RWPE1 (cell line): ENCODE measurements around the gene VEZF1.
A peak's percentile ranks its signal among the peaks of the same experiment; 100 is the strongest.

ENCODE experiments used
- CTCF ChIA-PET: fragments of 350-600 bp; sonication (Branson Sonifier 250); formaldehyde crosslinking; extraction: SDS; loops from one replicate; lab custom pipeline; 2021; lab: Yijun Ruan, JAX
- POLR2A ChIA-PET: fragments of 400-600 bp; formaldehyde crosslinking; extraction: SDS; loops from one replicate; lab custom pipeline; 2020; ENCODE audit warnings: antibody characterized with exemption; ENCODE audit not compliant: low non-redundant PET; lab: Yijun Ruan, JAX
- DNase-seq: peaks from one replicate; pipeline ENCODE4 v3.0.0; 2012; ENCODE audit warnings: low spot score
- H3K27ac ChIP-seq: fragments of 450-650 bp; 2 replicates; pipeline ENCODE4 v1.5.1; 2017
- TF ChIP-seq, protein P1 (sequence below): fragments of 450-650 bp; conservative IDR thresholded peaks from 2 replicates; pipeline ENCODE4 v1.5.1; 2017; ENCODE audit warnings: low read depth, mild to moderate bottlenecking

The VEZF1 gene

DNA sequence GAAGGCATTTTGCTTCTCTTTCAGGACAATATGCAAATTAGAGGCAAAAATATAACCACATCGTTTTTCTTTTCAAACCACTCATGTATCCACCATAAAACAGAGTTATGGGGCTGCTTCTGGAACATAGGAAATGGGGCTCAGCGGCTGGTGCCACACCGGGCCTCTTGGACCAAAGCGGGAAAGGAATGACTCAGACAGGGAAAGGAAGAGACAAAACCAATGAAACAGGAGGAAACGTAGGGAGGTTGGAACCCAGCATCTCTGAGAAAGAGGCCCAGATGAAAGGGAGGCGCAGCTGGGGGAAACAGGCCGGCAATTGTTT is 61.4 kb downstream of the VEZF1 start:
- POLR2A ChIA-PET: no interaction called here
- CTCF ChIA-PET: interaction anchor here (0.6 kb wide), 1 partner anchor 323 kb away, joined by 3 read pairs; no protein-coding TSS in a partner anchor
- H3K27ac ChIP-seq: peak overlapping the region; percentile 85
- TF ChIP-seq, protein P1, sequence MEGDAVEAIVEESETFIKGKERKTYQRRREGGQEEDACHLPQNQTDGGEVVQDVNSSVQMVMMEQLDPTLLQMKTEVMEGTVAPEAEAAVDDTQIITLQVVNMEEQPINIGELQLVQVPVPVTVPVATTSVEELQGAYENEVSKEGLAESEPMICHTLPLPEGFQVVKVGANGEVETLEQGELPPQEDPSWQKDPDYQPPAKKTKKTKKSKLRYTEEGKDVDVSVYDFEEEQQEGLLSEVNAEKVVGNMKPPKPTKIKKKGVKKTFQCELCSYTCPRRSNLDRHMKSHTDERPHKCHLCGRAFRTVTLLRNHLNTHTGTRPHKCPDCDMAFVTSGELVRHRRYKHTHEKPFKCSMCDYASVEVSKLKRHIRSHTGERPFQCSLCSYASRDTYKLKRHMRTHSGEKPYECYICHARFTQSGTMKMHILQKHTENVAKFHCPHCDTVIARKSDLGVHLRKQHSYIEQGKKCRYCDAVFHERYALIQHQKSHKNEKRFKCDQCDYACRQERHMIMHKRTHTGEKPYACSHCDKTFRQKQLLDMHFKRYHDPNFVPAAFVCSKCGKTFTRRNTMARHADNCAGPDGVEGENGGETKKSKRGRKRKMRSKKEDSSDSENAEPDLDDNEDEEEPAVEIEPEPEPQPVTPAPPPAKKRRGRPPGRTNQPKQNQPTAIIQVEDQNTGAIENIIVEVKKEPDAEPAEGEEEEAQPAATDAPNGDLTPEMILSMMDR: no peak
- no peak for DNase-seq

DNA sequence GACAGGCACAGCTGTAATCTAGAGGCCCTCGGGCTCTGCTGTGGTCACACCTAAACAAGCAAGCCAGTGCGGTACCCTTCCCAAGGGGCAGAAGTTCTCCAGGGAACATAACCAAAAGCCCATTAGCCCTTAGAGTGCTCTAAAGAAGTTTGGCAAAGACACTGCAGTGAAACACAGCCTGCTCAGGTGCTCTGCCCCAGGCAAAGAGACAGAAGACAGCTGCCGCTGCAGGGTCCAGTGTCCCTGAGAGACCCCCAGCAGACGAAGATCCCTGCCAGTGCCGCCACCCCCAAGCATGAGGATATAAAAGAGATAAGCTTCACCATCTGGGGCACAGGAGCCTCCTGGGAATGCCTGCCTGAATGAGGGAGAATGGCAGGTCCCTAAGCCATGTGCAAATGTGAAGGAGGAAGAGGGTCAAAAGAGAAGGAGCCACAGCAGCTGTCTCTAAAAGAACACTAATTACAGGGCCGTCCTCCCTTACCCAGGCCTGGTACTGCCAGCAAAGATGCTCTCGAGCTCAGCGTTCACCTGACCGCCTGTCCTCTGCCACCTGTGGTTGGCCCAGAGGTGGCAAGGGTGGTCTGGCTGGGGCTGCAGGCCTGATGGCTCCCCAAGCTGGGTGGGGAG is 62.6 kb downstream of the VEZF1 start:
- H3K27ac ChIP-seq: peak overlapping the region; percentile 53
- no peak for DNase-seq
- TF ChIP-seq, protein P1: no peak
- POLR2A ChIA-PET: no interaction called here
- CTCF ChIA-PET: interaction anchor here (0.6 kb wide), 1 partner anchor 187 kb away, joined by 5 read pairs; no protein-coding TSS in a partner anchor

DNA sequence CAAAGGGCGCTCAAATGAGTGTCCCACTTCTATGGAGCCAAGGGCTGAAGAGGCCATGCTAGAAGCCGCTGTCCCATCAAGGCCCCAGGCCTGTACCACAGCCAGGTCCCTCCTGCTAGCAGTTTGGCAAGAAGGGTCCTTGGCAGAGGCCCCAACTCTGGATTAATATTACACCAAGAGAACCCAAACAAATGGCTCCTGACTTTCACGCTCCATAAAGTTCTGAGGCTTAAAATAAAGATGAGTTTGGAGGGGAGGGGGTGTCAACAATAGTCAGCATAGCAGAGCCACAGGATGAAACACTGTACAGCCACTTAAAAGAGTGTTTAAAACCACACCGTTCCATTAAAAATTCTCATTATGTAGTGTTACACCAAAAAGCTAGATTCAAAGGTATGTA is 63.4 kb downstream of the VEZF1 start:
- TF ChIP-seq, protein P1: no peak
- ChIA-PET CTCF (interaction anchor here (0.6 kb wide), 1 partner anchor 188 kb away, joined by 5 read pairs; no protein-coding TSS in a partner anchor), POLR2A (no interaction called here)

More for the DNA sequence above, 63.4 kb downstream of the VEZF1 start:
- peak overlapping the region; percentile 24 for H3K27ac ChIP-seq
- DNase-seq: no peak
